IMR-90 (cell line): ENCODE measurements around the gene GLB1L. TPM values are rescaled to one million over a fixed set of nuclear protein-coding genes. Genes with fewer than 3 reads are reported as not detected.
A peak's percentile ranks its signal among the peaks of the same experiment; 100 is the strongest.

ENCODE experiments used
- ATAC-seq: fragments of 200-7000 bp; cut with Tn5 transposase; 2 replicates; pipeline ENCODE4 v1.9.1; 2020; ENCODE audit warnings: low read depth, mild to moderate bottlenecking, moderate library complexity
- BruUV-seq: library from RNA; stranded (reverse); fragments of 400-500 nt; replicated peaks from 2 replicates; lab custom pipeline; 2021; lab: Mats Ljungman, UMichigan
- CTCF ChIA-PET: fragments of 300-600 bp; formaldehyde crosslinking; extraction: SDS; loops from one replicate; lab custom pipeline; 2021; ENCODE audit warnings: antibody characterized with exemption; lab: Yijun Ruan, JAX
- POLR2A ChIA-PET: fragments of 300-600 bp; sonication (Branson Sonifier 250); formaldehyde crosslinking; loops from one replicate; lab custom pipeline; 2022; ENCODE audit warnings: antibody characterized with exemption; ENCODE audit not compliant: unreplicated experiment; lab: Charles Lee
- DNase-seq: peaks from one replicate; pipeline ENCODE4 v3.0.0; 2013
- H2AFZ ChIP-seq: replicated peaks from 2 replicates; pipeline ENCODE3; 2013; ENCODE audit warnings: low read length, mild to moderate bottlenecking; ENCODE audit not compliant: poor library complexity
- H2AK5ac ChIP-seq: 2 replicates; pipeline ENCODE4 v1.6.1; 2013; ENCODE audit warnings: low read depth, low read length, inconsistent platforms
- H2AK9ac ChIP-seq: replicated peaks from 2 replicates; pipeline ENCODE3; 2013; ENCODE audit warnings: mild to moderate bottlenecking, low read depth, low read length, moderate library complexity; ENCODE audit not compliant: poor library complexity
- H2BK120ac ChIP-seq: 2 replicates; pipeline ENCODE4 v1.6.1; 2013; ENCODE audit warnings: low read depth, low read length, inconsistent platforms
- H2BK15ac ChIP-seq: 3 replicates; pipeline ENCODE4 v1.6.1; 2013; ENCODE audit warnings: low read depth, low read length, inconsistent platforms
- H2BK20ac ChIP-seq: 2 replicates; pipeline ENCODE4 v1.6.1; 2013; ENCODE audit warnings: low read depth, mild to moderate bottlenecking, inconsistent platforms, low read length, moderate library complexity
- H2BK5ac ChIP-seq: 2 replicates; pipeline ENCODE4 v1.6.1; 2013; ENCODE audit warnings: mild to moderate bottlenecking, low read depth, low read length, inconsistent platforms; ENCODE audit not compliant: poor library complexity, severe bottlenecking
- H3K14ac ChIP-seq: replicated peaks from 2 replicates; pipeline ENCODE4 v1.6.1; 2013; ENCODE audit warnings: low read depth, low read length, inconsistent platforms
- H3K18ac ChIP-seq: 2 replicates; pipeline ENCODE4 v1.6.1; 2013; ENCODE audit warnings: low read depth, low read length, control low read depth
- H3K23ac ChIP-seq: 2 replicates; pipeline ENCODE4 v1.6.1; 2013; ENCODE audit warnings: low read depth, low read length, inconsistent platforms
- H3K27ac ChIP-seq: 2 replicates; pipeline ENCODE4 v1.5.1; 2013; ENCODE audit warnings: mild to moderate bottlenecking, control low read depth, low read length; ENCODE audit not compliant: insufficient read depth
- H3K27me3 ChIP-seq: 2 replicates; pipeline ENCODE4 v1.6.1; 2013; ENCODE audit warnings: low read length; ENCODE audit not compliant: control insufficient read depth, insufficient read depth
- H3K36me3 ChIP-seq: 2 replicates; pipeline ENCODE4 v1.6.1; 2013; ENCODE audit warnings: low read length, mixed read lengths; ENCODE audit not compliant: control insufficient read depth, insufficient read depth
- H3K4ac ChIP-seq: 2 replicates; pipeline ENCODE4 v1.6.1; 2013; ENCODE audit warnings: low read depth, low read length, inconsistent platforms
- H3K4me1 ChIP-seq: 2 replicates; pipeline ENCODE4 v1.6.1; 2013; ENCODE audit warnings: low read length, mixed read lengths; ENCODE audit not compliant: control insufficient read depth, insufficient read depth
- H3K4me2 ChIP-seq: 2 replicates; pipeline ENCODE4 v1.6.1; 2013; ENCODE audit warnings: low read depth, mild to moderate bottlenecking, control low read depth, low read length, moderate library complexity
- H3K4me3 ChIP-seq: 2 replicates; pipeline ENCODE4 v1.5.1; 2013; ENCODE audit warnings: low read depth, mild to moderate bottlenecking, control low read depth, low read length, moderate library complexity; ENCODE audit not compliant: insufficient read depth
- H3K56ac ChIP-seq: 2 replicates; pipeline ENCODE4 v1.6.1; 2013; ENCODE audit warnings: low read length, inconsistent platforms; ENCODE audit not compliant: insufficient read depth; ENCODE audit errors: extremely low read depth
- H3K79me1 ChIP-seq, 2 experiments: 2 replicates each; pipeline ENCODE4 v1.6.1; 2013; ENCODE audit warnings: low read length in 2 of 2, inconsistent platforms in 1 of 2, low read depth in 1 of 2
- H3K9ac ChIP-seq: 2 replicates; pipeline ENCODE4 v1.6.1; 2013; ENCODE audit warnings: low read depth, low read length, control low read depth
- H3K9me1 ChIP-seq: 2 replicates; pipeline ENCODE4 v1.6.1; 2013; ENCODE audit warnings: low read length, inconsistent platforms; ENCODE audit not compliant: insufficient read depth
- H3K9me3 ChIP-seq: 2 replicates; pipeline ENCODE4 v1.6.1; 2013; ENCODE audit warnings: low read length; ENCODE audit not compliant: control insufficient read depth, insufficient read depth
- H4K20me1 ChIP-seq: 2 replicates; pipeline ENCODE4 v1.6.1; 2013; ENCODE audit warnings: low read length, inconsistent platforms; ENCODE audit not compliant: insufficient read depth
- H4K5ac ChIP-seq: 2 replicates; pipeline ENCODE4 v1.6.1; 2013; ENCODE audit warnings: mild to moderate bottlenecking, low read depth, low read length, control low read depth
- H4K8ac ChIP-seq, 2 experiments: 2 replicates each; pipeline ENCODE4 v1.6.1; 2013; ENCODE audit warnings: low read depth in 2 of 2, low read length in 2 of 2, control low read depth in 1 of 2, inconsistent platforms in 1 of 2
- H4K91ac ChIP-seq: 2 replicates; pipeline ENCODE4 v1.6.1; 2013; ENCODE audit warnings: low read depth, low read length, inconsistent platforms; ENCODE audit not compliant: insufficient read depth
- MXI1 ChIP-seq: IDR thresholded peaks from 2 replicates; pipeline ENCODE4 v1.6.1; 2012; ENCODE audit warnings: low read depth, mild to moderate bottlenecking, low read length, moderate library complexity, borderline replicate concordance
- POLR2A ChIP-seq: IDR thresholded peaks from 2 replicates; pipeline ENCODE4 v1.6.1; 2012; ENCODE audit warnings: mild to moderate bottlenecking, low read depth, low read length
- WGBS, 2 experiments: methylation state at CpG; one replicate each; pipeline versions ENCODE4 v1.1.5 to v1.1.7; 2013; ENCODE audit warnings: missing lambda C conversion rate in 2 of 2; ENCODE audit not compliant: insufficient read length in 1 of 2; ENCODE audit errors: extremely low coverage in 2 of 2; 5-methylcytosine and 5-hydroxymethylcytosine counted together
- dilution Hi-C: fragments of 300-500 bp; cut with HindIII; formaldehyde crosslinking; loops from one replicate; pipeline ENCODE4 v1.14.3; 2018; ENCODE audit warnings: low sequenced_read_pairs; ENCODE audit not compliant: unreplicated experiment
- in situ Hi-C: fragments of 300-500 bp; cut with MboI; formaldehyde crosslinking; loops from 3 replicates; pipeline ENCODE4 v1.14.3; 2019; ENCODE audit warnings: low sequenced_read_pairs, inconsistent platforms, mixed read lengths
- intact Hi-C: fragments of 100-400 bp; cut with micrococcal nuclease; formaldehyde crosslinking; loops from 2 replicates; pipeline ENCODE4 v1.10.0; 2022
- polyA plus RNA-seq, 3 experiments: library from polyadenylated mRNA; depleted of rRNA; stranded (reverse); fragments of >200 nt; gene quantifications; 2 replicates each; pipeline ENCODE4 v1.2.3, GENCODE V29; 2012; ENCODE audit warnings: low replicate concordance in 1 of 3
- total RNA-seq: library from RNA; depleted of rRNA; stranded (reverse); fragments of >200 nt; gene quantifications from 2 replicates; pipeline ENCODE4 v1.2.3, GENCODE V29; 2012

GLB1L gene
- total and polyA plus RNA-seq, 2 of the 4 experiments (the other 2 are of a cell fraction): 4.1 to 6.2 TPM

DNA sequence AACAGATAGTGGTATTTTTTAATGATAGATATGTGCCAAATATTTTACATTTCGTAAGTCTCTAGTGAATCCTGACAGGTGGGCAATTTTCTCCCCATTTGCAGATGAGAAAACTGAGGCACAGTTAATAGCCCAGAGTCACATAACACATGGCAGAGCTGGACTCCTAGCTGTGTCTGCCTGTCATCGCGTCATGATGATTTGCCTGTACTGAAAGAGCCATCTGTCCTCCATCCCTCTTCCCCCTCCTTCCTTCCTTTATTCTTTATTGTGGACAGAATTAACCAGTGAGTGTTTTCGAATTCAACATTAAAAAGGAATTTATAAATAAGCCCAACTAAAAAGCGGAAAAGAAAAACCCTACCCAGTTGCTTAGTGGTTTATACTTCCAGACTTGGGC, 37.1 kb upstream of the GLB1L start:
- no peak overlapping the region for H2BK5ac ChIP-seq
- BruUV-seq: no TSS peak
- in situ Hi-C loops (no loop called here), intact Hi-C loops (no loop called here), dilution Hi-C loops (no loop called here)
- H2AK5ac ChIP-seq: no peak overlapping the region
- H3K4me2 ChIP-seq: no peak overlapping the region
- no peak overlapping the region for H3K23ac ChIP-seq
- no peak for ATAC-seq
- no peak overlapping the region for H3K9ac ChIP-seq
- no peak for DNase-seq
- H3K4ac ChIP-seq: no peak overlapping the region
- POLR2A ChIA-PET: interaction anchor here (1.0 kb wide), 1 partner anchor 106 kb away, joined by 3 read pairs; the partner anchor contains the start of gene CNPPD1
- WGBS, 2 experiments: no CpG with 5 or more reads among the region's 5 CpGs
- TF ChIP-seq POLR2A: peak; percentile 39; the same call in 1 of the 2 replicates
- TF ChIP-seq MXI1: no peak
- no peak overlapping the region for H3K4me3 ChIP-seq
- H3K36me3 ChIP-seq: peaks cover 57% of the 10 kb centered on the region
- CTCF ChIA-PET: interaction anchor here (2.8 kb wide), 1 partner anchor 12 kb away, joined by 11 read pairs; no protein-coding TSS in a partner anchor
- no peaks in the 10 kb centered on the region for H3K9me3 ChIP-seq
- H2BK120ac ChIP-seq: no peak overlapping the region
- H3K9me1 ChIP-seq: peaks cover 8% of the 10 kb centered on the region
- H2BK20ac ChIP-seq: no peak overlapping the region
- H4K5ac ChIP-seq: no peak overlapping the region
- peaks cover 18% of the 10 kb centered on the region for H3K4me1 ChIP-seq
- no peak overlapping the region for H3K14ac ChIP-seq
- peaks cover 6% of the 10 kb centered on the region; the same call in 1 of the 2 replicates for H4K20me1 ChIP-seq
- no peak overlapping the region for H3K18ac ChIP-seq
- H2AFZ ChIP-seq: no peak overlapping the region
- H4K8ac ChIP-seq: no peak overlapping the region
- H3K27ac ChIP-seq: no peak overlapping the region
- no peak overlapping the region for H2BK15ac ChIP-seq
- no peak overlapping the region for H3K56ac ChIP-seq
- no peak overlapping the region for H2AK9ac ChIP-seq
- no peak overlapping the region for H4K91ac ChIP-seq
- no peaks in the 10 kb centered on the region for H3K27me3 ChIP-seq
- peaks cover 16 to 30% of the 10 kb centered on the region in 2 experiments for H3K79me1 ChIP-seq
